Type B pancreatic cell (in vitro differentiated cells): ENCODE data around the gene PLD6. TPM values are rescaled to one million over a fixed set of nuclear protein-coding genes. Genes with fewer than 3 reads are reported as not detected.
A peak's percentile ranks its signal among the peaks of the same experiment; 100 is the strongest.
"Not testable (repeated sequence)": the region's sequence is repeated elsewhere in the genome, so short reads cannot be mapped to it uniquely, and the experiment has no call there.

Source experiments
- DNase-seq: peaks from one replicate; pipeline ENCODE4 v3.0.0; 2021; ENCODE audit warnings: mixed read lengths; ENCODE audit not compliant: unreplicated experiment; ENCODE audit errors: extremely low spot score
- H3K27ac Mint-ChIP-seq: 2 replicates; pipeline ENCODE4 v1.8.0; 2021; ENCODE audit warnings: mild to moderate bottlenecking, mixed read lengths
- H3K27me3 Mint-ChIP-seq: 2 replicates; pipeline ENCODE4 v1.8.0; 2021; ENCODE audit warnings: mixed read lengths
- H3K36me3 Mint-ChIP-seq: 2 replicates; pipeline ENCODE4 v1.8.0; 2021; ENCODE audit warnings: mixed read lengths
- H3K4me1 Mint-ChIP-seq: one replicate; pipeline ENCODE4 v1.8.0; 2021; ENCODE audit warnings: mixed read lengths; ENCODE audit not compliant: unreplicated experiment
- H3K4me3 Mint-ChIP-seq: 2 replicates; pipeline ENCODE4 v1.8.0; 2021; ENCODE audit warnings: mild to moderate bottlenecking, mixed read lengths
- H3K9me3 Mint-ChIP-seq: 2 replicates; pipeline ENCODE4 v1.8.0; 2021; ENCODE audit warnings: mixed read lengths
- total RNA-seq: library from RNA; stranded (reverse); gene quantifications from 2 replicates; pipeline ENCODE4 v1.2.1, GENCODE V29; 2021; ENCODE audit warnings: low replicate concordance
- TF ChIP-seq, protein P1 (sequence below): fragments of 200-600 bp; sonication (generic); conservative IDR thresholded peaks from 2 replicates; pipeline ENCODE4 v1.5.0; 2021; ENCODE audit warnings: antibody characterized with exemption, mild to moderate bottlenecking

The PLD6 gene
- total RNA-seq, 1 donor from 2014 or later = 1.5 TPM

DNA sequence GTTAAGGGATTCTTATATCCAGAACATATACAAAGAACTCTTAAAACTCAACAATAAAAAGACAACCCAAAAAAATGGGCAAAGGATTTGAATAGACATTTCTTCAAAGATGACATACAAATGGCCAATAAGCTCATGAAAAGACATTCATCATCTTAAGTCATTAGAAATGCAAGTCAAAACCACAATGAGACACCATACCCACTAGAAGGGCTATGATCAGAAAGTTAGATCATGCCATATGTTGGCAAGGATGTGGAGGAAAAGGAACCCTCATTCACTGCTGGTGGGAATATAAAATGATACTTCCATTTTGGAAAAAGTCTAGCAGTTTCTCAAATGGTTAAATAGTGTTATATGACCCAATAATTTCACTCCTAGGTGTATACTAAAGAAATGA lies 9.4 kb downstream of the PLD6 start:
- TF ChIP-seq, protein P1, sequence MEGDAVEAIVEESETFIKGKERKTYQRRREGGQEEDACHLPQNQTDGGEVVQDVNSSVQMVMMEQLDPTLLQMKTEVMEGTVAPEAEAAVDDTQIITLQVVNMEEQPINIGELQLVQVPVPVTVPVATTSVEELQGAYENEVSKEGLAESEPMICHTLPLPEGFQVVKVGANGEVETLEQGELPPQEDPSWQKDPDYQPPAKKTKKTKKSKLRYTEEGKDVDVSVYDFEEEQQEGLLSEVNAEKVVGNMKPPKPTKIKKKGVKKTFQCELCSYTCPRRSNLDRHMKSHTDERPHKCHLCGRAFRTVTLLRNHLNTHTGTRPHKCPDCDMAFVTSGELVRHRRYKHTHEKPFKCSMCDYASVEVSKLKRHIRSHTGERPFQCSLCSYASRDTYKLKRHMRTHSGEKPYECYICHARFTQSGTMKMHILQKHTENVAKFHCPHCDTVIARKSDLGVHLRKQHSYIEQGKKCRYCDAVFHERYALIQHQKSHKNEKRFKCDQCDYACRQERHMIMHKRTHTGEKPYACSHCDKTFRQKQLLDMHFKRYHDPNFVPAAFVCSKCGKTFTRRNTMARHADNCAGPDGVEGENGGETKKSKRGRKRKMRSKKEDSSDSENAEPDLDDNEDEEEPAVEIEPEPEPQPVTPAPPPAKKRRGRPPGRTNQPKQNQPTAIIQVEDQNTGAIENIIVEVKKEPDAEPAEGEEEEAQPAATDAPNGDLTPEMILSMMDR = no peak
- no peaks in the 10 kb centered on the region for H3K27me3 Mint-ChIP-seq
- no peak for DNase-seq
- H3K4me3 Mint-ChIP-seq = no peak overlapping the region
- peaks cover 15% of the 10 kb centered on the region for H3K4me1 Mint-ChIP-seq
- no peak overlapping the region for H3K27ac Mint-ChIP-seq
- H3K9me3 Mint-ChIP-seq = no peaks in the 10 kb centered on the region
- H3K36me3 Mint-ChIP-seq = no peaks in the 10 kb centered on the region

DNA sequence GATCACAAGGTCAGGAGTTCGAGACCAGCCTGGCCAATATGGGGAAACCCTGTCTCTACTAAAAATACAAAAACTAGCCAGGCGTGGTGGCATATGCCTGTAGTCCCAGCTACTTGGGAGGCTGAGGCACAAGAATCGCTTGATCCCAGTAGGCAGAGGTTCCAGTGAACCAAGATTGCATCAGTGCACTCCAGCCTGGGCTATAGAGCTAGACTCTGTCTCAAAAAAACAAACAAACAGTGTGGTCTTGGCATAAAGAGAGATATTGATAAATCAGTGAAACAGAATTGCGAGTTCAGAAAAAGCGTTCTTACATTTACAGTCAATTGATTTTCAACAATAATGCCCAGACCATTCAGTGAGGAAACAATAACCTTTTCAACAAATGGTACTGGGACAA lies 10.7 kb downstream of the PLD6 start:
- H3K27me3 Mint-ChIP-seq, H3K27ac Mint-ChIP-seq, H3K9me3 Mint-ChIP-seq, DNase-seq, H3K36me3 Mint-ChIP-seq, H3K4me3 Mint-ChIP-seq: not testable (repeated sequence)
- peaks cover 13% of the 10 kb centered on the region for H3K4me1 Mint-ChIP-seq

DNA sequence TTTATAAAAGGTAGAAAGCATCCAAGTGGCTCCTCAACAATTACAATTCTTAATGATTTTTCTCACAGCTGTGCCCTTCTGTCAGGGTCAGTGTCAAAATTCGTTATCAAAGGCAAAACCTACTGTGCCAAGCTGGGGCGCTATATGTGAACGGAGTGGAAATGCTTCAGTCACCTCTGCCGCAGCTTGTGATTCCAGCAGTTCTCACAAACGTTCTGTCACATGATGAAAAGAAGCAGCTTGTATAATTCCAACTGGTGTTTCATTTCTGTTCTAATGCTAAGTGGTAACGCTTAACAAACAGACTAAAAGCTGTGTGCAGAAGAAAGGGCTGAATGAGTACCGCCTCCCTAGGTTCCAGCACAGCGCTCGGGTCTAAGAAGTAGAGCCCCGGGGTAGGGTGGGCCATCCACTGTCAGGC lies 14.2 kb downstream of the PLD6 start:
- Mint-ChIP-seq H3K4me1 (peaks cover 9% of the 10 kb centered on the region), H3K27ac (no peak overlapping the region), H3K4me3 (no peak overlapping the region), H3K27me3 (no peaks in the 10 kb centered on the region), H3K36me3 (peaks cover 11% of the 10 kb centered on the region), H3K9me3 (no peaks in the 10 kb centered on the region)
- no peak for DNase-seq
- TF ChIP-seq, protein P1 = no peak

DNA sequence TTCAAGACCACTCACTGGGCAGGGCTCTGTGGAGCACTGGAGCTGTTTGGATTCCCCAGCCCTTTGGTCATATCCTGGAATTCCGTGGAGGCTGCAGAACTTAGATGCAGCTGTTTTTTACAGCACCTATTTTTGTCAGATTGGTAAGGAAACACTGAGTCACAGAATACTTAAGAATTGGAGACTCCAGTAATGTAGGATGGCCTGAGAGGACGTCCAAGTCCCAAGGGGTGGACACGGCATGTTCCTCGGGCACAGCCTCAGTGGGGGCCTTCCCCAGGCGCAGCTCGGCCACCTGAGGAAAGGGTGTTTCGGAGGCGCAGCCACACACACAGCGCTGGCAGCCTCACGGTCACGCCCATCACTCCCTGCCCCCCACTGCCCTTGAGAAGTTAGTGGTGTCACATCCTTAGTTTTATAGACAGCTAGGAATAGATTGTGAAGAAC lies 14.8 kb downstream of the PLD6 start:
- DNase-seq = no peak
- H3K27me3 Mint-ChIP-seq = no peaks in the 10 kb centered on the region
- peaks cover 11% of the 10 kb centered on the region for H3K36me3 Mint-ChIP-seq
- no peak overlapping the region for H3K4me3 Mint-ChIP-seq
- TF ChIP-seq, protein P1 = no peak
- no peak overlapping the region for H3K27ac Mint-ChIP-seq
- no peaks in the 10 kb centered on the region for H3K9me3 Mint-ChIP-seq
- peaks cover 11% of the 10 kb centered on the region for H3K4me1 Mint-ChIP-seq

DNA sequence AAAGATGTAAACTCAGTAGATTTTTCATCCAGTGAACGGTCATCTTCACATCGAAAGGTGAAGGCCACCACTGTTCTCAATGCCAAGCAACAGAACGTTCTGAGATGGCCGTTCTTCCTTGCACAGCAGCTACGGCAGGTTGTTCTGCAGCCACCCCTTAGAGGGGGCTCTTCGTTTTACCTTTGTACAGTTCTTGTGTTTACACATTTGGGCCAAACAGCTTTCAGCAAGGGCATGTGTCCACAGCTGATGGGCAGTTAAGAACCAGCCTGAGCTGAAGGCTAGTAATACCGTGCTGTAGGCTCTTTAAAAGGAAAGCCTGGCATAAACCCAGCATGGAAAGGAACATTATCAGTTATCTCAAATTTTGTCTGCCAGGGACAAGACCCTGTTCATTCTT lies 15.9 kb downstream of the PLD6 start:
- Mint-ChIP-seq H3K27me3 (no peaks in the 10 kb centered on the region), H3K9me3 (no peaks in the 10 kb centered on the region), H3K36me3 (peaks cover 15% of the 10 kb centered on the region), H3K4me1 (peaks cover 23% of the 10 kb centered on the region), H3K27ac (peak overlapping the region; percentile 53), H3K4me3 (no peak overlapping the region)
- TF ChIP-seq, protein P1 = no peak
- DNase-seq = no peak

DNA sequence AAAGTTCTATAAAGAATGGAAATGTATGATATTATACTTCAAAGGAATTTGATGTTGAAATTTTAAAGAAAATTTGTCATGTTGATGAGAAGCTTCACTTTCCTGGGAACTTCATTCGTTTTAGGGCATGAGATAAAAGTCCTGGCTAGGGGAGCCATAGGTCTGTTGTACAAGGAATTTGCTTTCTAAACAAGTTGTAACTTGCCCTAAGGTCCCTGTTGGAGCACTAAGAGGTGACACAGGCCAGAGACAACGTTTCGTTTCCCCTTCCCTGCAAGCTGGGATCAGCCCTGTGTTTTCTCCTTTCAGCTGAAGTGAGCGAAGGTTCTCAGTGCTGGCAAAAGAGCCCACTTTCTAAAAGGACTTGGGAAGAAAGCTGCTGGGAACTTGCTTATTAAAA lies 16.6 kb downstream of the PLD6 start:
- Mint-ChIP-seq H3K9me3 (no peaks in the 10 kb centered on the region), H3K27ac (no peak overlapping the region), H3K4me3 (no peak overlapping the region), H3K4me1 (peaks cover 25% of the 10 kb centered on the region), H3K36me3 (peaks cover 15% of the 10 kb centered on the region), H3K27me3 (no peaks in the 10 kb centered on the region)
- no peak for DNase-seq
- TF ChIP-seq, protein P1 = no peak
